Activated CD8-positive, alpha-beta memory T cell treated with anti-CD3 and anti-CD28 coated beads, Interleukin-2, amount 50 U/mL, for 24 hours (primary cell): Measurements from ENCODE around the gene CCDC30.

Source experiments
- DNase-seq: peaks from one replicate; pipeline ENCODE4 v3.0.0-alpha.2; 2020; ENCODE audit errors: extremely low read depth

CCDC30 gene

DNA sequence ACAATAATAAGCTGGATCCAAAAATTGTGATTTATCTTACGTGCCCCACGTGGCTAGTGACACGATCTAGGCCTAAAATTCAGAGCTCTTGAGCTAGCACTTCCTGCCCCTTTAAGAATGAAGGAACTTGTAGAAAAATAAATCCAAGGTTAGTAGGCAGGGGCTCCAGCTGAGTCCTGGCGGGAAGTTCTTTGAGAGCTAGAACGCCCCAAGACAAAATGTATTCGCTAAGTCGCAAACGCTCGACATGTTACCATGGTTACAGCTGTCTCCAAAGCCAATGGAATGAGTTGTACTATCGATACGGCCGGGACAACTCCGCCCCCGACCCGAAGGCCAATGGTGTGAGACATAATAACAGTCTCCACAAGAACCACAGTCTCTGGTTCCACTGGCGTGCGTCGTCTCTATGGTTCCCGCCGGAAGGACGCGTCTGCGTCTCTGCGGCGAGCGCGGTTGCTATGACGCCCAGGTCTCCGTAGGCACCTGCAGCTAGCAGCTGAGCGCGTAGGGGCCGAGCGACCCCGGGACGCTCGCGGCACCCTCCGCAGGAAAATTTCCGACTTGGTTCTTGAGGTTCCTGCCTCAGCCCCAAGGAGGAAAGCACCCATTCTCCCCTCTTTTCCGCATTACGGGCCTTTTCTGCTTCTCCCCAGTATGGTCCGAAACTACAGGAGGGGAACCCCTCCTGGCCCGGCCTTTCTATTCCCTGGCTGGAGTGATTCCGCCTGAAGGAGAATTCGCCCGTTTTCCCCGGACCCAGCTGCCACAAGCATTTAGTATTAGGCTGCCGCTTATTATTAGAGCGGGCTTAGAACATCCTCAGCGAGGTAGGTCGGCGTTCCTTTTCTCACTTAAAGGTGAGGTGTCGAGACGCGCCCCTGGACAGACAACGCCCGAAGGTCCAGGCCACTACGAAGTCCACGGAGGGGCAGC lies at the start of gene CCDC30:
Gene CCDC30, plus strand, starts transcription at position 459 of the 936 bp plus-strand sequence. CDS start 17,266 bp downstream, outside the sequence.
- DNase-seq: peak; percentile 94

DNA sequence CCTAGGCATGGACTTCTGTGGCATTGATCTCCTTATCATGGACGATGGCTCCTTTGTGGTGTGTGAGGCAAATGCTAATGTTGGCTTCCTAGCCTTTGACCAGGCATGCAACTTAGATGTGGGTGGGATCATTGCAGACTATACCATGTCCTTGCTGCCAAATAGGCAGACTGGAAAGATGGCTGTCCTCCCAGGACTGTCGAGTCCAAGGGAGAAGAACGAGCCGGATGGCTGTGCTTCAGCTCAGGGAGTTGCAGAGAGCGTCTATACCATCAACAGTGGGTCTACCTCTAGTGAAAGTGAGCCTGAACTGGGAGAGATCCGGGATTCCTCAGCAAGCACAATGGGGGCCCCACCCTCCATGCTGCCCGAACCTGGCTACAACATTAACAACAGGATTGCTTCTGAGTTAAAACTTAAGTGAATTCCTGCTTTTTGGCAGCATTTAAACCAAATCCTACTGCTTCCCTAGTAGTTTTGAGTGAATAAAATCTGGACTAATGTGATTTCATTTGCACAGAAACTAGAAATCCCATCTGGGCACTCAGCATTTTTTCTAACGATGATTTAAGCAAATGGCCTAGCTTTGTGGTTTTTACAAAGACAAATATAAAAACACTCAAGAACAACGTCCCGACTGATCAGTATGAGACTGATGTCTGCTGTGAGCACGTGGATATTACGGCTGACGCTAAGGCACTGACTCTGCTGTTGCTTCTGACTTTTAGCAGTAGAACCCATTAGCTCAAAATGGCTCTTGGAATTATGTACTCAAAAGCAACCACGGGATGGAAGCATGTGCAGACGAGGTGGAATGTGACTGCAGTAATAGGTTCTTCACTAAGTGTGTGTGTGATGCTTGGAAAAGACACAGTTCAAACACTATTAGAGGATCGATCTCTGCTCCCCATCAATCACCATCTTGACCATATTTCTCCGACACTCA lies 48.3 kb upstream of the CCDC30 start:
- no peak for DNase-seq

DNA sequence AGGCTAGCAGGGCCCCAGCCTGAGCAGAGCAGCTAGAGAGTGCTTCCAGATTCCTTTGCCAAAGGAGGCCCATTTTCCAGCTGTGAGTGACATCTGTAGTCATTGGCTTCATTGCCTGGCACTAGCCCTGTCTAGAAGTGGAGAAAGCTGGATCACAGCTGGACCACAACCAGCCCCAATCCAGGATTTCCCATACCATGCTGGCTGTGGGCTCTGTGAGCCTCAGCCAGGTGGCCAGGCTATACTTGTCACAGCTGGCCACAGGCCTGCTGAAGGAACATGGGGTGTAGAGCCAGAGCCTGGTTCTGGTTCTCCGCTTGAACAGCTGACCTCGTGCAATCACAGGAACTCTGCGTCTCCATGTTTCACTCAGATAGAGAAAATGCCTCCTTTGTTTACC lies 45.9 kb upstream of the CCDC30 start:
- DNase-seq: no peak

DNA sequence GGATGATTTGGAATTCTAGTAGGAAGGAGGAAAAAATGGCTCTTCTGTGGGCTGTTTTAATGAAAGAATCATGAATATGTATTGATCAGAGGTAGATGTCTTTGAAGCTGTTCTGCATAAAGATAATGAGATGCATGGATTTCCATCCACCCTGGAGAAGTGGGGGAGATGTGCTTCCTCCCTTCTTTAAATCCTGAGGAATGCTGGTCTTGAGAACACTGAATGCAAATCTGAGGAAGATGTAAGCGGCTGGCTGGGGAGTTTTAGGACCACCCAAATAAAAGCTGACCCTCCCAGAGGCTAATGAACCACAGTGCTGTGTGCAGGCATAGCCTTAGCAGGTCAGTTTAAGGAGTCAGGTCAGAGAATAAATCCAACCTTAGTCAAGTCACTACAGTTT lies 44.6 kb upstream of the CCDC30 start:
- no peak for DNase-seq

DNA sequence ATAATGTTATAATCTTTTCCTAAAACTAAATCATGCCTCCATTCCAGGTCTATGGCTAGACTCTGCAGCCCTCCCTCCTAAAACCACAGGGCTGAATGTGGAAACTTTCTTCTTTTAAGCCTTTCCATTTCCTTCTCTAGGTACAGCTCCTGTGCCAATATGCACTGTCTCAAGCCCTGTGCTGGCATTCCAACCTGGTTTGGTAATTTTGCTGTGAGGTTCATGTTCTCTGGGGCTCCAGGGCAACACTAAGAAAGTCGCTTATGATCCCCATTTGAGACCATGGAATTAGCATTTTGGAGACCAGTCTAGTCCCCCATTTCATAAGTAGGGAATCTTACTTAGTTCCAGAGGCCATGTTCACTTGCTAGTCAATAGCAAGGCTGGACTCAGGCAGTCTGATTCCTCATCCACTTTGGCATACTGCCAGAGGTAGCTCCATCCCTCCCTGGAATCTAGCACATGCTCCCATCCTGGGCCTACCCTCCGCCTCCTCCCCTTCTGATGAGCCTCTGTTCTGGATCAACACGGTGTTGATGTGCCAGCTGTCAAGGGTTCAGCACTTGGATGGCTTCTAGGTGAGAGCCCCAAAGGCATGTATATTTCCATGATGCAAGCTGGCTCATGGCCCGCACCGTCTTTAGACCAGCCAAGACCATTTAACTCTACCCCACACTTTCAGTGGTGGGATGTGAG lies 43.8 kb upstream of the CCDC30 start:
- no peak for DNase-seq

DNA sequence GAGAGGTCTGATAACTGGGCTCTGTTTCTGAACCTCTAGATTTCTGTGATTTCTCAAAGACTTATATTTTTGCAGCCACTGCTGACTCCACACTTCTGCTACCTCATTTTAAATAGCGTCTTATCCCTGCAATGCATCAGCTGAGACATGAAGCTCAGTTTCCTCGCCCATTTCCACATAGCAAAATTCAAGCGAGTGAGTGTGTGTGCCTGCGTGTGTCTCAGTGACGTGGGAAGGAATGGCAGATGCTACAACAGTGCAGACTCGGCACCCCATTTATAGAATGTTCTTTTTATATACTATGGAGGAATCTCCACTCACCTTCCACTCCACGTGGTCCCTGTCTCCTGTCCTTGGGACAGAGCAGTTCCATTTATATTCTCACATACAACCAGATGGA lies 43.0 kb upstream of the CCDC30 start:
- no peak for DNase-seq

DNA sequence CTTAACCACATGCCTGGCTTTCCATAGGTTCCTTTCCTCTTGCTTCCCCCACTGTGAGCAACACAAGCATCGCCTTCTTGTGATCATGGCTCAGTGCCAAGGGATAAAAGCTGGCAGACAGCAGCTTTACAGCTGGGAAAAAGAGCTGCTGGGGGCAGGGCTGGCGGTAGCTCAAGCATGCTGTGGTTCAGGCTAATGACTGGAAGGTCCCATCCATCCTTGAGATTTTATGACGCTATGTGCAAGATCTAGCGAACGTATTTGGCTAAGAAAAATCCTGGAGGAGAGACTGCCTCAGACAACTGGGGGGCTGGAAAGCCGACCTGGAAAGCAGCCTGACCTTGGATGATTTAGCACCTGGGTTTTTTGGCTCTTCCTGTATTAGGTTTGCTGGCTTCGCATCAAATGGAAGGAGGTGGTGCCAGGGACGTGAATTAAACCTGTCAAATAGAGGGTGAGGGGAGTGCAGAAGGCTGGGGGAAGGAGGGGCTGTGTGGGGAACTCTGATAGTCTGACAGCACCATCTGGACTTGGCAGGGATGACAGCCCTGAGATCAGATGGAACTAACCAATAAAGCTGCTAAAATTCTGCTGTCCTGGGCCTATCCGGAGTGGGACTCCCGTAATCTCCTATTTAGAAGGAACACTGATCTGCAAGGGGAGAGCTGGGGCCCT lies 42.0 kb upstream of the CCDC30 start:
- DNase-seq: no peak

DNA sequence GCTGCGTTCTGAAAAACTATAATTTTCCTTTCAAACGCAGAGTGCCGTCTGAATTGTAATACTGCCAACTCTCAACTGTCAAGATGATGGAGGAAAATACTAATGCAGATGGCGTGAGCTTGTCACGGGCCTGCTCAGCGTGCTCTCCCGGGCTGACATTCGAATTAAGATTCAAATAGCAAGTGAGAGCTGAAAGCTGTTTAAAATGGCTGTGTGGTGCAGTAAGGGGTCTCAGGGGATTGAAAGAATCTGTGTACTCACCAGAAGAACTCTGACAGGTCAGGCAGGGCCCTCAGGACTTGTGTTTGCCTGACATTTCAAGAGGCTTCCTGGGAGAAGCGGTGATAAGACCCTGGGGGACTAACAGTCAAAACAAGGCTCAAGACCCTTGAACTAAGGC lies 40.3 kb upstream of the CCDC30 start:
- DNase-seq: no peak

DNA sequence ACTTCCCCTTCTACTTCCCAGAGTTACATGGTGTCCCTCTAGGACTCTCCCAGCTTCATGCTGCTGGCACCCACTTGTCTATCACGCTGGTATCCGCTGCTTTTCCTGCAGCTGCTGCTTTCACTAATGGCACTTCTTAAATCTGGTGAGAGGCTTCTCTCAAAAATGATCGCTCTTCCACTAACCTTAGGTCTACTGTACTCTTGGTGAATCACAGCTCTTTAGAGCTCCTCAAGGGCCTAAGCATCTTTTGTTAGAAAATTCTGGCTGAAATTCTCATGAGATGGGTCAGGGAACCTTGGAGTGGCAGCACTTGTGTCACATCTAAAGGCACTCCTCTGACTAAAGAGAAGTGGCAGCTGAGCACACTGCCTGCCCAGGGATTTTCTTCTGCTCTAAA lies 39.4 kb upstream of the CCDC30 start:
- no peak for DNase-seq

DNA sequence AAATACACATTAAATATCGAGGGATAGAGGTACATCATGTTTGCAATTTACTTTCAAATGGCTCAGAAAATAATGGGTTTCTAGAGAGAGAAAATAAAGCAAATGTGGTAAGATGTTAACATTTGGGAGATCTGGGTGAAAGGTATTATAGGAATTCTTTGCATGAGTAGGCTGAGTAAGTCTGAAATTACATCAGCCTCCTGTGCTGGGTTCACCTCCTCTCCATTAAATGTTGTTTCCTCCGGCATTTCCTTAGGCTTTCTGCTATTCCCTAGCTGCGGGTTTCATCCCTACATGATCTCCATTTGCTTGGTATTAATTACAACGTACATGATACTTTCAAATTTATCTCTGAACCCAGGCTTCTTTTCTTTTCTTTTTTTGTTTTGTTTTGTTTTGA lies 38.9 kb upstream of the CCDC30 start:
- no peak for DNase-seq

DNA sequence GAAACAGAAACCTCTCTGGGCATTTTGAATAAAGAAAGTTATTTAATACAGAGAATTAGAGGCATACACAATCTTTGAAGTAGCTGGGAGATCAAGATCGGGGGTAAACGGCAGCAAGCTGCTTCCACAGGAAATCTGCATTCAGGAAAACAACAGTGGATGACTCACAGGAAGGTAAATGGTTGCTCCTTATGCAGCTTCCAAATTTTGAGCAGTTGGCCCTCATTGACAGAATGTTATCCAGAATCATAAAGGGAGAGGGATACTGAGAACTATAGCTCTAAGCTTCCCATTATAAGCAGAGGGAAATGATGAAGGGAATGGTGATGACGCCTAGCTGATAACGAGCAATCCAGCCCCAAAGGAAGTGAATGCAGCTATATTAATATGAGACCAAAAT lies 35.8 kb upstream of the CCDC30 start:
- DNase-seq: no peak

DNA sequence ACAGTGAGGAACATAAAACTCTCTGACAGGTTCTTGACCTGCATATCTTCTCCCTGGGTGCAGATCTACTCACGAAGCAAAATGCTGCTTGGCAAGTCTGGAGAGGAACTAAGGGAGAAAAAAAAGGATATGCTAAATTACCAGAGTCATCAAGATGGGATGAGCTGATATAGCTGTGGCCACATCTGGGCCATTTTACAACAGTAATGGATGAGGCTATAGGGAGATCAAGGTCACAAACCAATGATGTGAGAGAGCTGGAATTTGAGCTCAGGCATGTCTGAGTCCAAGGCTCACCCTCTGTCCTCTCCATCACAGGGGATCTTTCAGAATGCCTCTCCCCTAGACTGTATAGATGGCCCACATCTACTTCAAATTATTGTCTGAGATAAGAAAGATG lies 33.5 kb upstream of the CCDC30 start:
- DNase-seq: no peak

DNA sequence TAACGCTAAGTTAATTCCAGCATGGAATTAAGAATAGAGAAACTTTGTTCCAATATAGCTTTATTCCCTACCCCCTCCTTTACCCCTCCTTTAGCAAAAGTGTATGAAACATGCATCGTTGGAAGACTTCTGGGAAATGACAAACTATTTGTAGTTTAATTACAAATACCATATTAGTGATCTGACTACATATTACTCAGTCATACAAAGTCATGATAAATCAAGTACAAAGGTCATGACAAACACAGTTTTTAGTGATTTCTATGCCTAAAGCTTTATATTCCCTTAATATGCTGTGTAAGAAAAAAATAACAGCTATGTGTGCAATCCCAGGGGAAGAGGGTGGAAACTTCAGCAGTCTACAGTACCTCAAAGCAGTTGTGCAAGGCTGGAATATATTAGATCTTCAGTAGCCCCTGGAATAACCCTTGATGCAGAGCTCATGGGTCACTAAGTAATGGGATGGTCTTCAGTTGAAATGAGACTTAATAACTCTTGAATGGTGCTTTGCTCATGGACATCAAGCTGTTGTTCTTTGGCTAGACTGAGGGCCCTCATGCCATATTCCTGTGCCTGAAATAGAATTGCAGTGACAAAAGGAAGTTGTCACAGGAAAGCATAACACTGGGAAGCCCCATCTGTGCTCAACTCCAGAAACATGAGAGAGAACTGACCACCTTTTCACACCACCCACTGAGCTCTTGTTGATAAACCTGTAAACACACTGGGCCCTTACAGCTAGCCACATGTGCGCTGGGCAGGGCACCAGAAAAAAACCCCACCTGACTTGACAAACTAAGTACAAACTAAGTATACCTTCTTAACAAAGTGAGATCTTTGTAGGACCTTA lies 32.6 kb upstream of the CCDC30 start:
- DNase-seq: no peak

DNA sequence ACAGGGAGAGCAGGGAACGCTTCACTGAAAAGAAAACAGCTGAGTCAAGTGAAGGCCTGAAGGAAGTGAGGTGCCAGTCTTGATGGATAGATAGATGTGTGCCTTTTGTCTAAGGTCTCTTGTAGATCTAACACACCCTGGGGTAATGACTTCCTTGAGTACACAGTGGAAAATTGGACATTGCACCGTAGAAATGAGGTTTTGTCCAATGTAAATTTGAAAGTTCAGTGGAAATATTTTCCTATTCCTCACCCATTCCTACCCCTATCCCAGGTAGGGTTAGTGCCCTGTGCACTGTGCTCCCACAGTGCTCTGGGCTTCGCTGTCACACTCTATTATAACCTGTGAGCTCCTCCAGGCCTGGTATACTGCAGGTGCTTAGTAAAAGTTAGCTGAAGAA lies 31.6 kb upstream of the CCDC30 start:
- DNase-seq: no peak

DNA sequence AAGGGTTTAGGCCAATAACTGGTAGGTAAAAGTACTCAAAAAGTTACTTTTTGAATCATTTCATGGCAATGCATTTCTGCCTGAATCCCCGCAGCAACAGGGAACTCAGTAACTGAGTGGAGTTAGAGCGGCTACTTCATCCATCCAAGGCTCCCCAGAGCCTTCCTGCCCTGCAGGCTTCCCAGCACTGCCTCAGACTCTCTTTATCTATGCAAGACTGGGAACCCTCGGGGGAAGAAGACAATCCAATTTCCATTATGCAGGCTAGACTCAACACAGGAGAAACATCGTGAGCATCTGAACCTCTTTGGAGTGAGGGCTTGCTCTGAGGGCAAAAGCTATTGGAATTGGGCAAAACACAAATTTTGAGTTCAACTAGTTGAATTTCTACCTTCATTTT lies 30.4 kb upstream of the CCDC30 start:
- no peak for DNase-seq

DNA sequence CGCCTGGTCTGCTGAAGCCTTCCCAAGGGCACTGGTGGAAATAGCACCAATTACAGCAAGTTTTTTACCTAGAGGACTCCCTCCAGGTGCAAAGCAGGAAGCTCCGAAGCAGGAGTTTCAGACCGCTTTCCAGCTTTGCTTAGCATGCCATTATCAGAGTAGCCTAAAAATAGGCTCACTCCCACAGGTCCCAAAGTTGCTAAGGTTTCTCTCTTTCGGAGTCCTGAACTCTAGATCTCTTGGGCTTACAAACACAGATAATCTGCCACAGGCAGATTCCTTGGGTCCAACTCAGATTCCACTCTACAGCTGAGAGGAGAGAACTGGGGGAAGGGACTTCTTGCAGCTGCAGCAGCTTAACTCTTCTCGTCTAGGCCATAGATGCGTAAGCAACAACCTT lies 29.7 kb upstream of the CCDC30 start:
- DNase-seq: no peak

DNA sequence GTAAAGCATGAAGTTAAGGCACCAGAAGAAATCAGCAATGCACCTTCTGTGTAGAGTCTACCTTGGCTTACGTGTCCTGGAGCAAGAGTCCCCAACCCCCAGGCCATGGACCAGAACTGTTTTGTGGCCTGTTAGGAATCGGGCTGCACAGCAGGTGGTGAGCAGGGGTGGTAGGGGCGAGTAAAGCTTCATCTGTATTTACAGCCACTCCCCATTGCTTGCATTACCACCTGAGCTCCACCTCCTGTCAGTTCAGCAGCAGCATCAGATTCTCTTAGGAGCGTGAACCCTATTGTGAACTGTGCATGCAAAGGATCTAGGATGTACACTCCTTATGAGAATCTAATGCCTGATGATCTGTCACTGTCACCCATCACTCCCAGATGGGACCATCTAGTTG lies 28.7 kb upstream of the CCDC30 start:
- no peak for DNase-seq

DNA sequence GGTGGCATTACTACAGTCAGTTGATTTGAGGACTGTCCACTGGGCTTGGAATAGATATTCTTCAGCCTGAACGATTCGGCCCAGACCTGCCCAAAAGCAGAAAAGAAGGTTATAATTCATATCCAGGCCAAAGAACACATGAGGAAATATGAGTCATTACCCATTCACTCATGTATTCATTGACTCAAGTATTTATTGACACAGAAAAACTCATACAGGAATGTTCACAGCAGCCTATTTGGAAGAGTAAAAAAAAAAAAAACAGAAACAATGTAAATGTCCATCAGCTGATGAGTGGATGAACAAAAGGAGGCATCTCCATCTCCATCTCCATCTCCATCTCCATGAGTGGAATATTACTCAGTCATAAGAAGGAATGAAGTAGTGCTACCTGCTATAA lies 23.1 kb upstream of the CCDC30 start:
- DNase-seq: no peak

DNA sequence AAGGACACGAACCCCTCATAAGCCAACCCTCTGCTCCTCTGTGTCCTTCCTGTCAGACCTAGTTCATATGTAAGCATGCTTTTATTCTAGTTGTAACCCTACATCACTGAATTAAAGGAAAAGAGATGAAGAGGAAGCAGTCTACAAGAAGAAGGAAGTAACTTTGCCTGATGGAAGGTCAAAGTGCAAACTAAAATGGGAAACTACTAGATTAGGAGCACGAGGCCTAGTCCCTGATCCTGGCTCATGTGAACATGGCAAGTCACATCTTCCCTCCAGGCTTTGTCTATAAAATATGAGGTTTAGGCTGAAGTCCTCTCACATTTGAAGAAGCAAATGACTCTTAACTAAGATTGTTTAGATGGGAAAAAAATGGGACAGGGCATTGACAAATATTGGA lies 20.4 kb upstream of the CCDC30 start:
- DNase-seq: no peak

DNA sequence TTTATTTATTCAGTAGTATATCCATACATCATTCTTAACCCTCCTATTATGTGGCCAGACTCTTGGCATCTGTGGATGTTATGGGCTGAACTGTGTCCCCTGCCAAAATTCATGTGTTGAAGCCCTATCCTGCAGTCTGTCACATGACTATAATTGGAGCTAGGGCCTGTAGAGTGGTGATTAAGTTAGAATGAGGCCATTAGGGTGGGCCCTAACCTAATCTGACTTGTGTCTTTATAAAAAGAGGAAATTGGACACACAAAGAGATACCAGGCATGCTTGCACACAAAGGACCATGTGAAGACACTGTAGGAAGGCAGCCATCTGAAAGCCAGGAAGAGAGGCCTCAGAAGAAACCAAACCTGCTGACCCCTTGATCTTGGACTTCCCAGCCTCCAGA lies 13.8 kb upstream of the CCDC30 start:
- DNase-seq: no peak

DNA sequence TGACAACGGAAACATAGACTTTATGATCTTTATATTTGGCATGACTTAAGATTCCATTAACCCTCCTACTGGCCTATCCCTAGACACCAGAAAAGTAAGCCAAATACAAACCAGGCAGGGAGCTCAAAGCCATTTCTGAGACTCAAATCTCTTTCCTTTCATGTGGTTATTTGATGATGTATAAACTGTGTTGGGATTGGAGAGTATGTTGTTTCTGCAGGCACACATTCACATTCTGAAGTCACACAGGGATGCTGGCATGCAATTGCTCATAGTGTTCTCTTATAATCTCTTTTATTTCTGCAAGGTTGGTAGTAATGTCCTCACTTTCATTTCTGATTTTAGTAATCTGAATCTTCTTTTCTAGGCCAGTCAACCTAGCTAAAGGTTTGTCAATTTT lies 13.0 kb upstream of the CCDC30 start:
- DNase-seq: no peak
